ENCODE measurements around the gene SPEN.

GRCh38 chr1:15983275-15983674 lies 135.8 kb downstream of the SPEN start:
- TF ChIP-seq CTCF (conservative IDR thresholded peaks at IDR 0.05) (no peak), ZFX (IDR thresholded peaks at IDR 0.05) (no peak)

All from C4-2B (cell line).